HCT116 (cell line): ENCODE data around the gene SLC7A10. TPM values are rescaled to one million over a fixed set of nuclear protein-coding genes. Genes with fewer than 3 reads are reported as not detected.

Source experiments
- ATAC-seq: fragments of 200-7000 bp; cut with Tn5 transposase; 2 replicates; pipeline ENCODE4 v1.9.1; 2020; ENCODE audit warnings: mild to moderate bottlenecking, moderate library complexity
- BruUV-seq: library from RNA; stranded (reverse); fragments of 400-500 nt; replicated peaks from 2 replicates; lab custom pipeline; 2021; lab: Mats Ljungman, UMichigan
- CTCF ChIA-PET: fragments of 300-600 bp; sonication (Branson Sonifier 250); formaldehyde crosslinking; loops from one replicate; lab custom pipeline; 2021; ENCODE audit warnings: antibody characterized with exemption; lab: Charles Lee
- POLR2A ChIA-PET: fragments of 300-600, 350-600 bp; sonication (Branson Sonifier 250); formaldehyde crosslinking; loops from one replicate; lab custom pipeline; 2021; ENCODE audit warnings: antibody characterized with exemption; lab: Charles Lee
- RAD21 ChIA-PET, 2 experiments: fragments of 300-600 bp; sonication (Branson Sonifier 250); formaldehyde crosslinking; loops; one replicate each; lab custom pipeline; 2023; ENCODE audit warnings: low total read pairs in 2 of 2; ENCODE audit not compliant: uncharacterized antibody in 2 of 2, unreplicated experiment in 2 of 2, low non-redundant PET in 1 of 2; lab: Charles Lee
- DNase-seq: peaks from one replicate; pipeline ENCODE4 v3.0.0-alpha.2; 2010; ENCODE audit warnings: low read depth, low spot score
- H2AFZ ChIP-seq: fragments of 200-600 bp; shearing (Covaris generic), sonication (generic); 2 replicates; pipeline ENCODE4 v1.6.1; 2017; ENCODE audit warnings: low read depth, mixed run types, mixed read lengths, antibody characterized with exemption, low read length; ENCODE audit not compliant: poor library complexity, severe bottlenecking
- H3K27ac ChIP-seq: 2 replicates; pipeline ENCODE4 v1.5.1; 2012; ENCODE audit warnings: low read depth, low read length
- H3K27me3 ChIP-seq: fragments of 200-600 bp; sonication (generic); 2 replicates; pipeline ENCODE4 v1.6.1; 2016; ENCODE audit warnings: mixed run types, low read length, mixed read lengths; ENCODE audit not compliant: insufficient read depth
- H3K36me3 ChIP-seq, 2 experiments: fragments of 200-500 bp in 1 of 2; fragments of 200-600 bp in 1 of 2; sonication (Bioruptor generic) in 1 of 2; sonication (generic) in 1 of 2; 2 replicates each; pipeline versions ENCODE4 v1.5.1 to v1.6.1; 2014 to 2016; ENCODE audit warnings: low read length in 2 of 2, inconsistent platforms in 1 of 2, mixed read lengths in 1 of 2, mixed run types in 1 of 2; ENCODE audit not compliant: insufficient read depth in 2 of 2, control insufficient read depth in 1 of 2
- H3K4me1 ChIP-seq, 2 experiments: fragments of 200-600 bp in 1 of 2; sonication (generic) in 1 of 2; 2 replicates each; pipeline versions ENCODE4 v1.5.1 to v1.6.1; 2012 to 2017; ENCODE audit warnings: low read length in 2 of 2, inconsistent platforms in 1 of 2, mild to moderate bottlenecking in 1 of 2, mixed read lengths in 1 of 2, mixed run types in 1 of 2, moderate library complexity in 1 of 2; ENCODE audit not compliant: insufficient read depth in 2 of 2, control insufficient read depth in 1 of 2
- H3K4me2 ChIP-seq: fragments of 200-600 bp; sonication (generic); 2 replicates; pipeline ENCODE4 v1.6.1; 2017; ENCODE audit warnings: mixed run types, low read length, mixed read lengths
- H3K4me3 ChIP-seq, 2 experiments: fragments of 200-600 bp in 1 of 2; sonication (generic) in 1 of 2; replicated peaks in 1 of 2; 2 replicates each; pipeline ENCODE4 v1.5.1; 2011 to 2016; ENCODE audit warnings: low read length in 2 of 2, control low read depth in 1 of 2, low read depth in 1 of 2, mild to moderate bottlenecking in 1 of 2, mixed read lengths in 1 of 2, mixed run types in 1 of 2
- H3K79me2 ChIP-seq: fragments of 200-600 bp; sonication (generic); 2 replicates; pipeline ENCODE4 v1.6.1; 2017; ENCODE audit warnings: mild to moderate bottlenecking, mixed run types, low read length, moderate library complexity, mixed read lengths; ENCODE audit not compliant: insufficient read depth
- H3K9ac ChIP-seq: fragments of 200-600 bp; sonication (generic); 2 replicates; pipeline ENCODE4 v1.6.1; 2016; ENCODE audit warnings: low read length, mixed read lengths
- H3K9me2 ChIP-seq: fragments of 200-600 bp; sonication (generic), shearing (Covaris generic); 2 replicates; pipeline ENCODE4 v1.6.1; 2017; ENCODE audit warnings: mixed run types, mild to moderate bottlenecking, moderate library complexity; ENCODE audit not compliant: insufficient read depth
- H3K9me3 ChIP-seq, 2 experiments: fragments of 200-500 bp in 1 of 2; fragments of 200-600 bp in 1 of 2; sonication (Bioruptor generic) in 1 of 2; sonication (generic) in 1 of 2; 2 replicates each; pipeline ENCODE4 v1.6.1; 2014 to 2017; ENCODE audit warnings: low read length in 2 of 2, mixed read lengths in 2 of 2, inconsistent platforms in 1 of 2, low read depth in 1 of 2, mild to moderate bottlenecking in 1 of 2, mixed run types in 1 of 2, moderate library complexity in 1 of 2; ENCODE audit not compliant: control insufficient read depth in 1 of 2, insufficient read depth in 1 of 2
- H4K20me1 ChIP-seq: fragments of 200-600 bp; sonication (generic), shearing (Covaris generic); 2 replicates; pipeline ENCODE4 v1.6.1; 2017; ENCODE audit warnings: mixed run types, mild to moderate bottlenecking, moderate library complexity; ENCODE audit not compliant: insufficient read depth
- CBX3 ChIP-seq: IDR thresholded peaks from 2 replicates; pipeline ENCODE4 v1.6.1; 2012; ENCODE audit warnings: low read depth
- CEBPB ChIP-seq: IDR thresholded peaks from 2 replicates; pipeline ENCODE4 v1.6.1; 2012; ENCODE audit warnings: low read depth
- ELF1 ChIP-seq: IDR thresholded peaks from 2 replicates; pipeline ENCODE4 v1.6.1; 2012; ENCODE audit warnings: low read depth, borderline replicate concordance
- EZH2 ChIP-seq: fragments of 200-600 bp; sonication (generic); IDR thresholded peaks from 2 replicates; pipeline ENCODE4 v1.6.1; 2017; ENCODE audit warnings: antibody characterized with exemption, mixed run types
- EZH2phosphoT487 ChIP-seq: fragments of 200-600 bp; IDR thresholded peaks from 2 replicates; pipeline ENCODE4 v1.6.1; 2018; ENCODE audit warnings: antibody characterized with exemption, borderline replicate concordance
- SIN3A ChIP-seq: IDR thresholded peaks from 2 replicates; pipeline ENCODE4 v1.6.1; 2012; ENCODE audit warnings: low read depth
- SRF ChIP-seq: IDR thresholded peaks from 2 replicates; pipeline ENCODE4 v1.6.1; 2012; ENCODE audit warnings: low read depth
- TCF7L2 ChIP-seq: IDR thresholded peaks from 2 replicates; pipeline ENCODE4 v1.7.0; 2011; ENCODE audit warnings: borderline replicate concordance, inconsistent platforms; ENCODE audit not compliant: insufficient read depth, insufficient read length; ENCODE audit errors: extremely low read depth
- ZFX ChIP-seq: fragments of 450-650 bp; IDR thresholded peaks from 2 replicates; pipeline ENCODE4 v1.6.1; 2017
- ZNF274 ChIP-seq: fragments of 200-500 bp; sonication (Bioruptor generic); IDR thresholded peaks from 2 replicates; pipeline ENCODE4 v1.6.1; 2014; ENCODE audit warnings: mild to moderate bottlenecking, low read depth, low read length, inconsistent platforms
- intact Hi-C: fragments of 100-400 bp; cut with micrococcal nuclease; formaldehyde crosslinking; loops from 2 replicates; pipeline ENCODE4 v1.10.0; 2022
- total RNA-seq: library from RNA; stranded (reverse); gene quantifications from one replicate; pipeline ENCODE4 v1.2.1, GENCODE V29; 2021; ENCODE audit not compliant: unreplicated experiment
- TF ChIP-seq, protein P1 (sequence below), 3 experiments: fragments of 200-600 bp in 1 of 3; sonication (generic) in 1 of 3; IDR thresholded peaks in 2 of 3; conservative IDR thresholded peaks in 1 of 3; 2 replicates each; pipeline ENCODE4 v1.5.1; 2012 to 2017; ENCODE audit warnings: low read depth in 2 of 3, low read length in 2 of 3, antibody characterized with exemption in 1 of 3, borderline replicate concordance in 1 of 3, control low read depth in 1 of 3, mild to moderate bottlenecking in 1 of 3, mixed read lengths in 1 of 3, mixed run types in 1 of 3, moderate library complexity in 1 of 3; ENCODE audit not compliant: insufficient read depth in 1 of 3
- TF ChIP-seq, protein P2 (sequence below): IDR thresholded peaks from 2 replicates; pipeline ENCODE4 v1.6.1; 2012
- TF ChIP-seq, protein P3 (sequence below): IDR thresholded peaks from 2 replicates; pipeline ENCODE4 v1.6.1; 2012; ENCODE audit warnings: low read depth

SLC7A10 gene
- total RNA-seq, 1 experiment from 2014 or later, result 0.25 TPM

DNA sequence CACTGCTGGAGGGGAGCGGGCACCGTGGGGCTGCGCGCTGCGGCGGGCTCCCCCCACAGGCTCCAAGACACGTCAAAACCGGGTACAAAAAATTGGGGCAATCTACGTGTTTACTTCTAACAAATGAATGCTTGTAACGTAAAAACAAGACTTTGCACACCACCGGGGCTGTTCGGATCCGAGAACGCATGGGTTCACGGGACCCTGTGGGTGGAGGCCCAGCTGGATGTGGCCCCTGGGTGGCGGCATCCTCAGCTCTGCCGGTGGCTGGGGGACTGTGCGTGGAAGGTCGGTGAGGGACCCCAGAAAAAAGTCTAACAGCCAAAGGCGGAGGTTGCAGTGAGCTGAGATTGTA, 10.3 kb upstream of the SLC7A10 start:
- H4K20me1 ChIP-seq, result no peaks in the 10 kb centered on the region
- no peak overlapping the region for H3K27ac ChIP-seq
- H3K9ac ChIP-seq, result no peak overlapping the region
- H3K79me2 ChIP-seq, result no peaks in the 10 kb centered on the region
- no peak overlapping the region for H2AFZ ChIP-seq
- H3K4me1 ChIP-seq, result peaks cover 0 to 6% of the 10 kb centered on the region in 2 experiments; a peak in 2 of 4 replicates
- intact Hi-C loops, result loop anchor here (1.0 kb wide), 1 partner anchor 171 kb away; no protein-coding TSS in a partner anchor
- no TSS peak for BruUV-seq
- TF ChIP-seq EZH2 (no peak), EZH2phosphoT487 (no peak), ZFX (no peak), SIN3A (no peak), TCF7L2 (no peak), ZNF274 (no peak), CEBPB (no peak), CBX3 (no peak), ELF1 (no peak), SRF (no peak)
- TF ChIP-seq, protein P1, sequence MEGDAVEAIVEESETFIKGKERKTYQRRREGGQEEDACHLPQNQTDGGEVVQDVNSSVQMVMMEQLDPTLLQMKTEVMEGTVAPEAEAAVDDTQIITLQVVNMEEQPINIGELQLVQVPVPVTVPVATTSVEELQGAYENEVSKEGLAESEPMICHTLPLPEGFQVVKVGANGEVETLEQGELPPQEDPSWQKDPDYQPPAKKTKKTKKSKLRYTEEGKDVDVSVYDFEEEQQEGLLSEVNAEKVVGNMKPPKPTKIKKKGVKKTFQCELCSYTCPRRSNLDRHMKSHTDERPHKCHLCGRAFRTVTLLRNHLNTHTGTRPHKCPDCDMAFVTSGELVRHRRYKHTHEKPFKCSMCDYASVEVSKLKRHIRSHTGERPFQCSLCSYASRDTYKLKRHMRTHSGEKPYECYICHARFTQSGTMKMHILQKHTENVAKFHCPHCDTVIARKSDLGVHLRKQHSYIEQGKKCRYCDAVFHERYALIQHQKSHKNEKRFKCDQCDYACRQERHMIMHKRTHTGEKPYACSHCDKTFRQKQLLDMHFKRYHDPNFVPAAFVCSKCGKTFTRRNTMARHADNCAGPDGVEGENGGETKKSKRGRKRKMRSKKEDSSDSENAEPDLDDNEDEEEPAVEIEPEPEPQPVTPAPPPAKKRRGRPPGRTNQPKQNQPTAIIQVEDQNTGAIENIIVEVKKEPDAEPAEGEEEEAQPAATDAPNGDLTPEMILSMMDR (IDR thresholded peaks at IDR 0.05 in 2 of 3, conservative IDR thresholded peaks at IDR 0.05 in 1 of 3; ENCODE audit: borderline replicate concordance in 1 of 3, insufficient read depth in 1 of 3, low read depth in 2 of 3, low read length in 2 of 3), result no peak
- TF ChIP-seq, protein P2, sequence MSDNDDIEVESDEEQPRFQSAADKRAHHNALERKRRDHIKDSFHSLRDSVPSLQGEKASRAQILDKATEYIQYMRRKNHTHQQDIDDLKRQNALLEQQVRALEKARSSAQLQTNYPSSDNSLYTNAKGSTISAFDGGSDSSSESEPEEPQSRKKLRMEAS, result no peak
- TF ChIP-seq, protein P3, sequence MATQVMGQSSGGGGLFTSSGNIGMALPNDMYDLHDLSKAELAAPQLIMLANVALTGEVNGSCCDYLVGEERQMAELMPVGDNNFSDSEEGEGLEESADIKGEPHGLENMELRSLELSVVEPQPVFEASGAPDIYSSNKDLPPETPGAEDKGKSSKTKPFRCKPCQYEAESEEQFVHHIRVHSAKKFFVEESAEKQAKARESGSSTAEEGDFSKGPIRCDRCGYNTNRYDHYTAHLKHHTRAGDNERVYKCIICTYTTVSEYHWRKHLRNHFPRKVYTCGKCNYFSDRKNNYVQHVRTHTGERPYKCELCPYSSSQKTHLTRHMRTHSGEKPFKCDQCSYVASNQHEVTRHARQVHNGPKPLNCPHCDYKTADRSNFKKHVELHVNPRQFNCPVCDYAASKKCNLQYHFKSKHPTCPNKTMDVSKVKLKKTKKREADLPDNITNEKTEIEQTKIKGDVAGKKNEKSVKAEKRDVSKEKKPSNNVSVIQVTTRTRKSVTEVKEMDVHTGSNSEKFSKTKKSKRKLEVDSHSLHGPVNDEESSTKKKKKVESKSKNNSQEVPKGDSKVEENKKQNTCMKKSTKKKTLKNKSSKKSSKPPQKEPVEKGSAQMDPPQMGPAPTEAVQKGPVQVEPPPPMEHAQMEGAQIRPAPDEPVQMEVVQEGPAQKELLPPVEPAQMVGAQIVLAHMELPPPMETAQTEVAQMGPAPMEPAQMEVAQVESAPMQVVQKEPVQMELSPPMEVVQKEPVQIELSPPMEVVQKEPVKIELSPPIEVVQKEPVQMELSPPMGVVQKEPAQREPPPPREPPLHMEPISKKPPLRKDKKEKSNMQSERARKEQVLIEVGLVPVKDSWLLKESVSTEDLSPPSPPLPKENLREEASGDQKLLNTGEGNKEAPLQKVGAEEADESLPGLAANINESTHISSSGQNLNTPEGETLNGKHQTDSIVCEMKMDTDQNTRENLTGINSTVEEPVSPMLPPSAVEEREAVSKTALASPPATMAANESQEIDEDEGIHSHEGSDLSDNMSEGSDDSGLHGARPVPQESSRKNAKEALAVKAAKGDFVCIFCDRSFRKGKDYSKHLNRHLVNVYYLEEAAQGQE, result no peak
- CTCF ChIA-PET, result interaction anchor here (1.1 to 3.1 kb wide), 9 partner anchors 8 to 542 kb away, joined by 3 to 20 read pairs (median 4); no protein-coding TSS in a partner anchor
- ATAC-seq, result no peak
- POLR2A ChIA-PET, result no interaction called here
- no peak overlapping the region for H3K4me2 ChIP-seq
- no peaks in the 10 kb centered on the region for H3K36me3 ChIP-seq
- H3K27me3 ChIP-seq, result no peaks in the 10 kb centered on the region
- H3K4me3 ChIP-seq, result no peak overlapping the region
- no peak for DNase-seq
- H3K9me3 ChIP-seq, result no peaks in the 10 kb centered on the region; a peak in 1 of 4 replicates
- RAD21 ChIA-PET, result interaction anchor here in 1 of 2 experiments (2.5 kb wide), 1 partner anchor 171 kb away, joined by 8 read pairs; no protein-coding TSS in a partner anchor
- no peaks in the 10 kb centered on the region for H3K9me2 ChIP-seq
